Smooth muscle cell (in vitro differentiated cells): Measurements from ENCODE around the gene CA11. TPM values are rescaled to one million over a fixed set of nuclear protein-coding genes. Genes with fewer than 3 reads are reported as not detected.

ENCODE experiments used
- DNase-seq: peaks from one replicate; lab custom pipeline; 2025; ENCODE audit not compliant: unreplicated experiment; lab: John Stamatoyannopoulos, UW
- H2AFZ ChIP-seq: fragments of 200-600 bp; sonication (generic); 2 replicates; pipeline ENCODE4 v1.6.0; 2016; ENCODE audit warnings: antibody characterized with exemption, low read depth, mild to moderate bottlenecking
- H3F3A ChIP-seq: fragments of 200-600 bp; sonication (generic); 2 replicates; pipeline ENCODE4 v1.6.0; 2017; ENCODE audit warnings: antibody characterized with exemption, low read depth
- H3K27ac ChIP-seq: fragments of 200-600 bp; sonication (generic); 2 replicates; pipeline ENCODE4 v1.5.1; 2016; ENCODE audit warnings: low read depth, mild to moderate bottlenecking
- H3K27me3 ChIP-seq: fragments of 200-600 bp; sonication (generic); 2 replicates; pipeline ENCODE4 v1.6.1; 2016; ENCODE audit warnings: low read depth, mild to moderate bottlenecking
- H3K36me3 ChIP-seq: fragments of 200-600 bp; sonication (generic); 2 replicates; pipeline ENCODE4 v1.5.1; 2016; ENCODE audit warnings: low read depth
- H3K4me1 ChIP-seq: fragments of 200-600 bp; sonication (generic); 2 replicates; pipeline ENCODE4 v1.5.1; 2016; ENCODE audit warnings: low read depth
- H3K4me2 ChIP-seq: fragments of 200-600 bp; sonication (generic); 2 replicates; pipeline ENCODE4 v1.6.0; 2016; ENCODE audit warnings: mild to moderate bottlenecking
- H3K4me3 ChIP-seq: fragments of 200-600 bp; sonication (generic); 2 replicates; pipeline ENCODE4 v1.5.1; 2016; ENCODE audit warnings: mild to moderate bottlenecking
- H3K79me2 ChIP-seq: fragments of 200-600 bp; sonication (generic); 2 replicates; pipeline ENCODE4 v1.6.0; 2016; ENCODE audit warnings: low read depth, mild to moderate bottlenecking
- H3K9ac ChIP-seq: fragments of 200-600 bp; sonication (generic); 2 replicates; pipeline ENCODE4 v1.6.0; 2016; ENCODE audit warnings: low read depth
- H3K9me3 ChIP-seq: fragments of 200-600 bp; sonication (generic); replicated peaks from 2 replicates; pipeline ENCODE4 v1.5.1; 2016; ENCODE audit warnings: low read depth
- H4K20me1 ChIP-seq: fragments of 200-600 bp; sonication (generic); 2 replicates; pipeline ENCODE4 v1.6.0; 2016; ENCODE audit warnings: low read depth
- WGBS: methylation state at CpG from one replicate; pipeline ENCODE4 v1.1.7; 2016; ENCODE audit warnings: low lambda C conversion rate; 5-methylcytosine and 5-hydroxymethylcytosine counted together
- polyA plus RNA-seq: library from polyadenylated mRNA; unstranded; fragments of >200 nt; fragmentation: Nextera tagmentation; extraction: Ambion mirVana; gene quantifications from 2 replicates; pipeline ENCODE4 v1.2.1, GENCODE V29; 2016
- total RNA-seq: library from RNA; depleted of rRNA; stranded (reverse); fragments of >200 nt; gene quantifications from 2 replicates; pipeline ENCODE4 v1.2.3, GENCODE V29; 2014
- TF ChIP-seq, protein P1 (sequence below): fragments of 200-600 bp; sonication (generic); IDR thresholded peaks from 2 replicates; pipeline ENCODE4 v1.5.1; 2017; ENCODE audit warnings: borderline replicate concordance, mild to moderate bottlenecking, antibody characterized with exemption; ENCODE audit not compliant: insufficient read depth, poor library complexity, severe bottlenecking

The CA11 gene
- total and polyA plus RNA-seq, 2 experiments from 2014 or later = 0.09 to 6.9 TPM

DNA sequence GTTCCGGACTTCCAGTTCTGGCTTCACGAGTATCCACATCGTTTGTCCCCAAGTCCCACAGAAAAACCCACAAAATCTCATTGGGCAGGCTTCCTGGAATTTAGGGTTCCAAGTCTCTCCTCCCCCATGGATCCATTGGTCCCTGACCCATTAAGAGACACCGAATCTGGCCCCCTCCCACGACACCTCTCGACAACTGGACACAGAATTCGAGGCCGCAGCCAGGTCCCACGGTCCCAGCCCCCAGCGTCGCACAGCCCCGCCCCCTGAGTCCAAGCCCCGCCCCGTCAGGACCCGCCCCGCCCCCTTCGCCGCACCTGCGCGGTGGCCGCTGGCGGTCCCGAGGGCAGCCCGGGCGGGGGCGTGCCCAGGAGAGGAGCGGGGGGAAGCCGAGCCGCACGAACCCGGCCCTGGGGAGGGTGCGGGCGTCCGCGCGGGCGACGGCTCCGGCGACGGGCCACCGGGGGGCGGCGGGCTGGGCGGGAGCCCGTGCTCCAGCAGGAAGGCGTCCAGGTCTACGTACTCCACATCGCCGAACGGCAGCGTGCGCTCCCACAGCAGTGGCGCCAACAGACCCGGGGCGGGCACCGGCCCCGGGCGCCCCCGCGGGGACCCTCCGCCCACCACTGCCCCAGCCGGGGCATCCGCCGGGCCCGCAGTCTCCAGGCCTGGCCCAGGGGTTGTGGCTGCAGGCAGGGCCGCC, 10.6 kb downstream of the CA11 start:
- H3F3A ChIP-seq = peaks cover 12% of the 10 kb centered on the region
- H4K20me1 ChIP-seq = no peaks in the 10 kb centered on the region
- H3K79me2 ChIP-seq = no peaks in the 10 kb centered on the region
- TF ChIP-seq, protein P1, sequence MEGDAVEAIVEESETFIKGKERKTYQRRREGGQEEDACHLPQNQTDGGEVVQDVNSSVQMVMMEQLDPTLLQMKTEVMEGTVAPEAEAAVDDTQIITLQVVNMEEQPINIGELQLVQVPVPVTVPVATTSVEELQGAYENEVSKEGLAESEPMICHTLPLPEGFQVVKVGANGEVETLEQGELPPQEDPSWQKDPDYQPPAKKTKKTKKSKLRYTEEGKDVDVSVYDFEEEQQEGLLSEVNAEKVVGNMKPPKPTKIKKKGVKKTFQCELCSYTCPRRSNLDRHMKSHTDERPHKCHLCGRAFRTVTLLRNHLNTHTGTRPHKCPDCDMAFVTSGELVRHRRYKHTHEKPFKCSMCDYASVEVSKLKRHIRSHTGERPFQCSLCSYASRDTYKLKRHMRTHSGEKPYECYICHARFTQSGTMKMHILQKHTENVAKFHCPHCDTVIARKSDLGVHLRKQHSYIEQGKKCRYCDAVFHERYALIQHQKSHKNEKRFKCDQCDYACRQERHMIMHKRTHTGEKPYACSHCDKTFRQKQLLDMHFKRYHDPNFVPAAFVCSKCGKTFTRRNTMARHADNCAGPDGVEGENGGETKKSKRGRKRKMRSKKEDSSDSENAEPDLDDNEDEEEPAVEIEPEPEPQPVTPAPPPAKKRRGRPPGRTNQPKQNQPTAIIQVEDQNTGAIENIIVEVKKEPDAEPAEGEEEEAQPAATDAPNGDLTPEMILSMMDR = no peak
- H3K4me1 ChIP-seq = peaks cover 11% of the 10 kb centered on the region
- no peak for DNase-seq
- peak overlapping the region; percentile 60 for H3K4me3 ChIP-seq
- H3K27ac ChIP-seq = no peak overlapping the region
- 5% methylated on average over 23 of the region's 67 CpGs for WGBS
- H2AFZ ChIP-seq = no peak overlapping the region
- H3K9me3 ChIP-seq = no peaks in the 10 kb centered on the region
- no peak overlapping the region for H3K9ac ChIP-seq
- peaks cover 6% of the 10 kb centered on the region for H3K27me3 ChIP-seq
- peak overlapping the region; percentile 79 for H3K4me2 ChIP-seq
- no peaks in the 10 kb centered on the region for H3K36me3 ChIP-seq

DNA sequence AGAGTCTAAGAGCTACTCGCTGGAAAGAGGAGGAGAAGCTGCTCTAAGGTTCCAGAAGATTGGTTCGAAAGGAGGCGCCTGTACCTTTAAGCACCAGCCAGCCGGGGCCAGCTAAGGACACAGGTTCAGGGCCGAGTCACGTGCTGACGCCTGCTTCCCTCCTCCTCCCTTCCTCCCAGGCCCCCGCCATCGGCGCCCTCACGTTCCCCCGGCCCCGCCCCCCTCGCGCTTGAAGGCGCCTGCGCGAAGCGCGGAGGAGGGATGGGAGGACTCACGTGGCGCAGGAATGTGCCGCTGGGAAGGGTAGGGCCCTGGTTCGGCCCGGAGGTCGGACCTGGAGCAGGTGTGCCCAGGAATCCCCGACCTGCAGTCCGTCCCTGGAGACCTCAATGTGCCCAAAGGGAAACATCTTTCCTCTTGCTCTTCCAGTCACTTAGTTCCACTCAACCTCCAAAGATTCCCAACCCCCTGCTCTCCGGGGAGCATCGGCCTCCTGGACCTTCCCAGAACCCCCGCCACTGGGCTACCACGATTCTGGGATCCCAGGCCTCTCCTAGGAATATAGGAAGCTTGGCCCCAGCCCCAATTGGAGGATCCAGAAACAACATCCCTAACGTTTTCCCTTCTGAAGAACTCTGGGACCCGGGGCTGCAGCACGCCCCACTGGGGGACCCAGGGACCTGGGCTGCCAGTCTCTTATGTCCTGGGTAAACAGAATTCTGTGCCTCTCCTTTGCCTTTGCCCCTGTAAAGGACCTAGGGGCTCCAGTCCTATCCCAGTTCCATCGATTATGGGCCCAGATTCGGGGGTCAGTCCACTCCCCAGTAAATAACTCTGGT, 11.3 kb downstream of the CA11 start:
- H3K36me3 ChIP-seq = no peaks in the 10 kb centered on the region
- no peak overlapping the region for H3K27ac ChIP-seq
- peak overlapping the region; percentile 60 for H3K4me3 ChIP-seq
- DNase-seq = peak; percentile 63
- no peak overlapping the region for H2AFZ ChIP-seq
- peaks cover 15% of the 10 kb centered on the region for H3K4me1 ChIP-seq
- H3K9ac ChIP-seq = no peak overlapping the region
- peak overlapping the region; percentile 79 for H3K4me2 ChIP-seq
- no peaks in the 10 kb centered on the region for H4K20me1 ChIP-seq
- TF ChIP-seq, protein P1 = no peak
- H3F3A ChIP-seq = peaks cover 12% of the 10 kb centered on the region
- H3K9me3 ChIP-seq = no peaks in the 10 kb centered on the region
- H3K27me3 ChIP-seq = peaks cover 6% of the 10 kb centered on the region
- H3K79me2 ChIP-seq = no peaks in the 10 kb centered on the region
- 19% methylated on average over 31 of the region's 37 CpGs for WGBS

DNA sequence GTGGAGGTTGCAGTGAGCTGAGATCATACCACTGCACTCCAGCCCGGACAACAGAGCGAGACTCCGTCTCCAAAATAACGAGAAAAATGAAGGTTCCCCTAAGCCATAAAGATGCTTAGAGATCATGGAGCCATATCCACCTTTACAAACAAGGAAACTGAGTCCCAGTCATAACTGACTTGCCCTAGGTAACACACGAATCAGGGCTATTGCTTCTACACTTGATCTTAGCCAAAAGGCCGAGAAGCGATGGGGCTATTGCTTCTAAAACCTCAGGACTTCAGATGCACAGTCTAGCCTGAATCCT, 12.0 kb downstream of the CA11 start:
- TF ChIP-seq, protein P1 = no peak
- H3F3A ChIP-seq = peaks cover 12% of the 10 kb centered on the region
- no peaks in the 10 kb centered on the region for H3K79me2 ChIP-seq
- H3K9ac ChIP-seq = no peak overlapping the region
- peaks cover 6% of the 10 kb centered on the region for H3K27me3 ChIP-seq
- H3K4me3 ChIP-seq = peak overlapping the region; percentile 30
- no peaks in the 10 kb centered on the region for H4K20me1 ChIP-seq
- H3K4me2 ChIP-seq = peak overlapping the region; percentile 79
- H3K9me3 ChIP-seq = no peaks in the 10 kb centered on the region
- 80% methylated on average over 7 of the region's 7 CpGs for WGBS
- no peak for DNase-seq
- H3K36me3 ChIP-seq = no peaks in the 10 kb centered on the region
- H3K27ac ChIP-seq = no peak overlapping the region
- H3K4me1 ChIP-seq = peaks cover 15% of the 10 kb centered on the region
- H2AFZ ChIP-seq = no peak overlapping the region
